Measurements from ENCODE around the gene SIRT5. TPM values are rescaled to one million over a fixed set of nuclear protein-coding genes. Genes with fewer than 3 reads are reported as not detected.

Gene SIRT5
- total RNA-seq, 1 experiment from 2014 or later: 14.3 TPM

GRCh38 chr6:13537527-13537897 lies 36.9 kb upstream of the SIRT5 start:
- H4K5ac ChIP-seq (ENCODE audit: insufficient read length, low read depth, low read length): no peak overlapping the region
- no peak overlapping the region for H2BK12ac ChIP-seq (ENCODE audit: insufficient read length, low read depth, low read length)
- H4K91ac ChIP-seq (ENCODE audit: insufficient read length, low read depth, low read length): no peak overlapping the region
- H3K79me1 ChIP-seq (ENCODE audit: insufficient read depth, low read depth, low read length, poor library complexity, severe bottlenecking): no peaks in the 10 kb centered on the region
- H3K27ac ChIP-seq (ENCODE audit: insufficient read length, low read depth, low read length): no peak overlapping the region
- no peaks in the 10 kb centered on the region for H3K79me2 ChIP-seq (ENCODE audit: insufficient read depth, low read length)
- no peaks in the 10 kb centered on the region for H3K9me3 Mint-ChIP-seq
- H3K56ac ChIP-seq (ENCODE audit: insufficient read length, low read depth, low read length): no peak overlapping the region
- H2BK15ac ChIP-seq (ENCODE audit: low read depth, low read length): no peak overlapping the region
- no peaks in the 10 kb centered on the region for H3K23me2 ChIP-seq (ENCODE audit: insufficient read length, low read depth, low read length, poor library complexity, severe bottlenecking)
- no peak overlapping the region for H3T11ph ChIP-seq (ENCODE audit: low read length)
- DNase-seq: no peak
- H3K36me3 Mint-ChIP-seq (ENCODE audit: insufficient read depth in 1 of 3, low read depth in 3 of 3): no peaks in the 10 kb centered on the region
- H4K20me1 ChIP-seq (ENCODE audit: control insufficient read depth, insufficient read depth, insufficient read length): no peaks in the 10 kb centered on the region
- no peak overlapping the region for H2AFZ ChIP-seq (ENCODE audit: low read length)
- no peak overlapping the region; a peak in 1 of 7 replicates for H3K27ac Mint-ChIP-seq
- H3K27me3 ChIP-seq (ENCODE audit: insufficient read depth, low read length): no peaks in the 10 kb centered on the region
- TF ChIP-seq, protein P1, sequence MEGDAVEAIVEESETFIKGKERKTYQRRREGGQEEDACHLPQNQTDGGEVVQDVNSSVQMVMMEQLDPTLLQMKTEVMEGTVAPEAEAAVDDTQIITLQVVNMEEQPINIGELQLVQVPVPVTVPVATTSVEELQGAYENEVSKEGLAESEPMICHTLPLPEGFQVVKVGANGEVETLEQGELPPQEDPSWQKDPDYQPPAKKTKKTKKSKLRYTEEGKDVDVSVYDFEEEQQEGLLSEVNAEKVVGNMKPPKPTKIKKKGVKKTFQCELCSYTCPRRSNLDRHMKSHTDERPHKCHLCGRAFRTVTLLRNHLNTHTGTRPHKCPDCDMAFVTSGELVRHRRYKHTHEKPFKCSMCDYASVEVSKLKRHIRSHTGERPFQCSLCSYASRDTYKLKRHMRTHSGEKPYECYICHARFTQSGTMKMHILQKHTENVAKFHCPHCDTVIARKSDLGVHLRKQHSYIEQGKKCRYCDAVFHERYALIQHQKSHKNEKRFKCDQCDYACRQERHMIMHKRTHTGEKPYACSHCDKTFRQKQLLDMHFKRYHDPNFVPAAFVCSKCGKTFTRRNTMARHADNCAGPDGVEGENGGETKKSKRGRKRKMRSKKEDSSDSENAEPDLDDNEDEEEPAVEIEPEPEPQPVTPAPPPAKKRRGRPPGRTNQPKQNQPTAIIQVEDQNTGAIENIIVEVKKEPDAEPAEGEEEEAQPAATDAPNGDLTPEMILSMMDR (conservative IDR thresholded peaks at IDR 0.05): no peak
- no peak overlapping the region for H3K18ac ChIP-seq (ENCODE audit: insufficient read length, low read depth, low read length)
- H2BK20ac ChIP-seq (ENCODE audit: low read depth, low read length, poor library complexity, severe bottlenecking): no peak overlapping the region
- peaks cover 11% of the 10 kb centered on the region for H3K4me1 ChIP-seq (ENCODE audit: insufficient read depth, low read length)
- no CpG with 5 or more reads among the region's 2 CpGs for WGBS (ENCODE audit: extremely low coverage, insufficient read length, low lambda C conversion rate)
- no peak overlapping the region for H2BK120ac ChIP-seq (ENCODE audit: low read depth, low read length, poor library complexity, severe bottlenecking)
- H4K8ac ChIP-seq (replicated peaks; ENCODE audit: insufficient read length, low read depth, low read length): no peak overlapping the region
- H3K27me3 Mint-ChIP-seq (ENCODE audit: low read depth): no peaks in the 10 kb centered on the region
- no peak overlapping the region for H3K4me3 Mint-ChIP-seq
- no peak overlapping the region for H2AK5ac ChIP-seq (ENCODE audit: insufficient read length, low read length)
- H3K9me3 ChIP-seq (ENCODE audit: control insufficient read depth, low read depth, low read length): no peaks in the 10 kb centered on the region
- no peak overlapping the region for H3K14ac ChIP-seq (ENCODE audit: insufficient read depth, low read length)
- H3K4ac ChIP-seq (ENCODE audit: low read depth, low read length): no peak overlapping the region
- H3K9ac ChIP-seq (ENCODE audit: extremely low read depth, insufficient read length, low read length): no peak overlapping the region
- H3K4me2 ChIP-seq (ENCODE audit: insufficient read depth, insufficient read length, low read length): no peak overlapping the region
- H2BK5ac ChIP-seq (ENCODE audit: insufficient read length, low read length): no peak overlapping the region
- no peak overlapping the region for H3K23ac ChIP-seq (ENCODE audit: insufficient read length, low read depth, low read length)
- peaks cover 25 to 27% of the 10 kb centered on the region in 2 experiments for H3K4me1 Mint-ChIP-seq
